Astrocyte of the cerebellum (primary cell): Measurements from ENCODE around the gene SYNJ2.
A peak's percentile ranks its signal among the peaks of the same experiment; 100 is the strongest.

ENCODE experiments used
- DNase-seq: peaks from one replicate; pipeline ENCODE4 v3.0.0-alpha.2; 2011; ENCODE audit warnings: low read depth
- H3K4me3 ChIP-seq: 2 replicates; pipeline ENCODE4 v1.5.1; 2011; ENCODE audit warnings: mild to moderate bottlenecking, low read depth, low read length, moderate library complexity
- in situ Hi-C: cut with HindIII; loops from 2 replicates; pipeline ENCODE4 v1.10.0; 2017; ENCODE audit warnings: low sequenced_read_pairs
- TF ChIP-seq, protein P1 (sequence below): IDR thresholded peaks from 2 replicates; pipeline ENCODE4 v1.5.1; 2012; ENCODE audit warnings: low read length, low read depth, moderate library complexity, mild to moderate bottlenecking; ENCODE audit errors: missing control alignments

SYNJ2 gene

DNA sequence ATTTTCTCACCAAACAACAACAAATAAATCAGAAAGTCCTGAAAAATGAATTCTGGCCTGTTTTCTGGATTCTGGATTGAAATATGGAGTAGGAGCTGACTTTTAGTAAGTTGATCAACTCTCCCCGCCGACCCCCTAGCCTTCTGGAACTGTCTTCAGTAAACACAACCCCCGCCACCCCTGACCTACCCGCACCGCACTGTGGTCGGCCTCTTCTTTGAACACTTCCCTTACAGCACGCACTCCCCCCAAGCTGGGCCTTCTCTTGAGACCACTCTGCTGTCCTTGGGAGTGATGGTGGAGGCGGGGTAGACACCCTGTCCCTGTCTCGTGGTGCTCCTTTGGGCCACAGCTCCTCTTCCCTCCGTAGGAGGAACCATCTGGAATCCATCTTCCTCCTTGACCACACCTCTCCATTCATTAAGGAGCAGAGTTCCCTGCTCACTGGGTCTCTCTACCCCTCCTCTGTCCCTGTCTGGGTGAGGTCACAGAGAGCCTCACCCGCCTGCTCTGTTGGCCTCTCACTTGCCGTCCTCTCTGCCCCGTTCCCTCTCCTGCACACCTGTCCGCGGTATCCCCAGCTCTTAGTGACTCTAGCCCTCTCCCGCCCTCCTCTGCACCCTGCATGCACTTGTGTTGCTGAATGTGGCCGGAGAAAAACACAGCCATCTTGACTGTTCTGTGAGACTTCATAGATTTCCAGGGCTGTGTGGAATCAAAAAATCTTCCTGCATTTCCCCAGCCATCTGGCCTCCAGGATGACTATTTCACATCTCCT lies 19.1 kb downstream of the SYNJ2 start:
- H3K4me3 ChIP-seq = no peak overlapping the region
- TF ChIP-seq, protein P1, sequence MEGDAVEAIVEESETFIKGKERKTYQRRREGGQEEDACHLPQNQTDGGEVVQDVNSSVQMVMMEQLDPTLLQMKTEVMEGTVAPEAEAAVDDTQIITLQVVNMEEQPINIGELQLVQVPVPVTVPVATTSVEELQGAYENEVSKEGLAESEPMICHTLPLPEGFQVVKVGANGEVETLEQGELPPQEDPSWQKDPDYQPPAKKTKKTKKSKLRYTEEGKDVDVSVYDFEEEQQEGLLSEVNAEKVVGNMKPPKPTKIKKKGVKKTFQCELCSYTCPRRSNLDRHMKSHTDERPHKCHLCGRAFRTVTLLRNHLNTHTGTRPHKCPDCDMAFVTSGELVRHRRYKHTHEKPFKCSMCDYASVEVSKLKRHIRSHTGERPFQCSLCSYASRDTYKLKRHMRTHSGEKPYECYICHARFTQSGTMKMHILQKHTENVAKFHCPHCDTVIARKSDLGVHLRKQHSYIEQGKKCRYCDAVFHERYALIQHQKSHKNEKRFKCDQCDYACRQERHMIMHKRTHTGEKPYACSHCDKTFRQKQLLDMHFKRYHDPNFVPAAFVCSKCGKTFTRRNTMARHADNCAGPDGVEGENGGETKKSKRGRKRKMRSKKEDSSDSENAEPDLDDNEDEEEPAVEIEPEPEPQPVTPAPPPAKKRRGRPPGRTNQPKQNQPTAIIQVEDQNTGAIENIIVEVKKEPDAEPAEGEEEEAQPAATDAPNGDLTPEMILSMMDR = no peak
- in situ Hi-C loops = no loop called here
- DNase-seq = no peak

DNA sequence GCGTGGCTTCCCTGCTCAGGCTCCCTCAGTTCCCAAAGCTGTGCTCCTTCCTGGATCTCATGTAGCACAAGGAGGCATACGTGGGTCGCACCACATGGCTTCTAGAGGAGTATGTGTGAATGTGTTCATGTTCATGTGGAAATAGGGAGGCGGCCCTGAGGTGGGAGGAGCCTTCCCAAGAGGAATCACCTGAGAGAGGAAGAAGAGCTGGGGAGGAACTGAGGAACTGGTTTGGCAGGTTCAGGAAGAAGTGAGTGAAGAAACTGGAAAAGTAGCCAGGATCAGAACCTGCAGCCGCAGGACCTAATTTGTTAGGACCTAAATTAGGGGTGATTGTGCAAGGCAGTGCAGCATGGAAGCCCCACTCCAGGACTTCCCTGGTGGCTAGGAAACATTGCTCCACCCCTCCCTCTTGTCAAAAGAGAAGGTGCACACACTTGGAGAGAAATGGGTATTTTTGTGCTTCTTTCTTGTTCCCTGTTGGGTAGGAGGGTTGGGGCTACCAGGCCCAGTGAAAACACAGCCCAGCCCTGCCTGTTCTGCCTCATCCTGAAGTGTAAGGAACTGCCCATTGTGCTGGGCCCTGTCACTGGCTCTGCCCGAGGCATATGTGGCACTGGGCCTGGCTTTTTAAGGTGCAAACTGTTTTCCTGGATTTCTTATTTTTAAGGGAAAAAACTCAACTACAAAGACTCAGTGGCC lies 20.7 kb downstream of the SYNJ2 start:
- in situ Hi-C loops = no loop called here
- no peak for DNase-seq
- no peak overlapping the region for H3K4me3 ChIP-seq
- TF ChIP-seq, protein P1 = no peak

DNA sequence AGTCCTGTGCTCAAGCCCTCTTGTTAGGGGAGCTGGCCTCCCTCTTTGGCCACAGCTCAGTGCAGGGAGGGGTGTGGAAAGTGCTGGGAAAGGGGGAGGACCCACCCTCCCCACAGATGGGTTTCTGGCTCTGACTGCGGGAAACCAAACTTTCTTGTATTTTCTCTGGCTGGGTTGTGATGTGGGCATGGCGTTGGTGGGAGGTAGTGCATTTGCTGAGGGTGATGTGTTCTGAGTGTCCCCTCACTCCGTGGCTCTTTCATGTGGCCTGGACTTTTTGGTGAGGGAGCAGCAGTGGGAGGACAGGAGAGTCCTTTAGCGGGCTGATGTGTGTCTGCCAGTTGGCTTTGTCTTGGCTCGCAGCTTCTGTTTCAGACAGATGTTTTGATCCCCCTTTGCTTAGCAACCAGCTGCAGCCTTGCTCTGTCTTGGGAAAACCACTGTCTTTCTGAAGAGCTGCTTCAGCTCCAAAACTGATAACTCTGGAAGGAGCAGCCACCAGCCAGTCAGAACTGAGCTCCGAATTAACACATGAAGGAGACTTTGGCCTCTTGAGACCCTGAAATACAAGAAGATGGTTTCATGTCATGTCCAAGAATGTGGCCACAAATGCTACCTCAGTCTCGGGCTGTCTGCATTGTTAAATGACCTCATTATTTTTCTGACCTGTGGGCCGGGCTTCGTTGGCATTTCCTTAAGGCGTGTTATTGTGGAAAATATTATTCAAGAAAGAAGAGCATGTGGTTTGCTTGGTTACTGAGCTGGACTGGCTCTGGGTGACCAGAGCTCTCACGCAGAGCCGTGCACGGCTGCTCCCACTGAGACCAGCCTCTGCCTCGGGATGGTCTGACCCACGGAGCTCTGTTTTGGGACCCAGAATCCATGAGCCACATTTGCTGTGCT lies 21.5 kb downstream of the SYNJ2 start:
- peak; percentile 87 for DNase-seq
- in situ Hi-C loops = no loop called here
- H3K4me3 ChIP-seq = no peak overlapping the region
- TF ChIP-seq, protein P1 = no peak

DNA sequence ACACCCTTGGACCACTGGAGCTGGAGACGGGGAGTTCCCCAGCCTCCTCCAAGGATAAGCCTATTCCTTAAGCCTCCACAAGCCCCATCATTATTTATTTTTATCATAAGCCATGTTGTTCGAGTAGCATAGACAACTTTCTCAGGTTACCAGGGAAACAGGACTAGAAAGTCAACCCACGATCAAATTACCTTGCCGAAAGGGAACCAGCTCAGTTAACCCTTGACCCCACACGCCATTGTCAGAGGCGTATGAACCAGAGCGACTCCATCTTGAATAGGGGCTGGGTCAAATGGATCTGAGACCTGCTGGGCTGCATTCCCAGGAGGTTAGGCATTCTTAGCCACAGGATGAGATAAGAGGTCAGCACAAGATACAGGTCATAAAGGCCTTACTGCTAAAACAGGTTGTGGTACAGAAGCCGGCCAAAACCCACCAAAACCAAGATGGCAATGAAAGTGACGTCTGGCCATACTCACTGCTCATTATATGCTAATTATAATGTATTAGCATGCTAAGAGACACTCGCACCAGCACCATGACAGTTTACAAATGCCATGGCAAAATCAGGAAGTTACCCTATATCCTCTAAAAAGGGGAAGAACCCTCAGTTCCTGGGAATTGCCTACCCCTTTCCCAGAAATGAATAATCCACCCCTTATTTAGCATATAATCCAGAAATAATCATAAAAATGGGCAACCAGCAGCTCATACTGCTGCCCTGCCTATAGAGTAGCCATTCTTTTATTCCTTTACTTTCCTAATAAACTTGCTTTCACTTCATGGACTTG lies 22.4 kb downstream of the SYNJ2 start:
- in situ Hi-C loops = no loop called here
- no peak overlapping the region for H3K4me3 ChIP-seq
- TF ChIP-seq, protein P1 = no peak
- DNase-seq = no peak

DNA sequence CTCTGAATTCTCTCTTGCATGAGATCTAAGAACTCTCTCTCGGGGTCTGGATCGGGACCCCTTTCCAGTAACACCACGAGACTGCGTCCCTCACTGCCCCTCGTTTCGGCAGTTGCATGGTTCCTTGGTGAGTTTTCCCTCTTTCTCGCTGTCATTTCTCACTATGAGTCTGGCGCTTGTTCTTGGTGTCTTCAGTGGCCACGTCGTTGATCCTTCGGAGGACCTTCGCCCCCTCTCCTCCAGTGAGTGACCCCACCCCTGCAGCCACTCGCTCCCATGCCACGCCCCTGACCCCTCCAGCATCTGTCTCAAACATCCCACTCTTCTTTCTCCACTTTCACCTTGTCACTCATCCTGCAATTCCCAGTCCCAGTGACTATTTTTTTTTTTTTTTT lies 23.0 kb downstream of the SYNJ2 start:
- DNase-seq = no peak
- H3K4me3 ChIP-seq = no peak overlapping the region
- TF ChIP-seq, protein P1 = no peak
- in situ Hi-C loops = no loop called here
